Heart right ventricle (tissue), 16 donors: ENCODE data around the gene PCDHGB6. TPM values are rescaled to one million over a fixed set of nuclear protein-coding genes. Genes with fewer than 3 reads are reported as not detected.
"Not testable (repeated sequence)": the region's sequence is repeated elsewhere in the genome, so short reads cannot be mapped to it uniquely, and the experiment has no call there.

Source experiments
- ATAC-seq, 8 donors: fragments of 200-7000 bp; cut with Tn5 transposase; one replicate each; pipeline ENCODE4 v1.9.1; 2020; ENCODE audit warnings: mild to moderate bottlenecking in 8 of 8, moderate library complexity in 8 of 8, moderate number of reproducible peaks in 1 of 8
- DNase-seq, 2 donors: peaks; one replicate each; pipeline ENCODE4 v3.0.0-alpha.2; 2020
- H3K27ac ChIP-seq, 10 donors: fragments of 200-600 bp; sonication (generic) in 2 of 10; one replicate each; pipeline versions ENCODE4 v1.5.0 to v1.8.0; 2020 to 2022; ENCODE audit warnings: mild to moderate bottlenecking in 3 of 10
- H3K27me3 ChIP-seq, 7 donors: fragments of 200-600 bp; one replicate each; pipeline ENCODE4 v1.8.0; 2021 to 2022; ENCODE audit warnings: mild to moderate bottlenecking in 2 of 7
- H3K36me3 ChIP-seq, 9 donors: fragments of 200-600 bp; sonication (generic) in 1 of 9; one replicate each; pipeline versions ENCODE4 v1.5.0 to v1.8.0; 2020 to 2022; ENCODE audit warnings: mild to moderate bottlenecking in 2 of 9
- H3K4me1 ChIP-seq, 9 donors: fragments of 200-600 bp; sonication (generic) in 1 of 9; one replicate each; pipeline versions ENCODE4 v1.5.0 to v1.8.0; 2020 to 2022; ENCODE audit warnings: mild to moderate bottlenecking in 4 of 9
- H3K4me3 ChIP-seq, 10 donors: fragments of 200-600 bp; sonication (generic) in 2 of 10; one replicate each; pipeline versions ENCODE4 v1.5.0 to v1.8.0; 2020 to 2022; ENCODE audit warnings: mild to moderate bottlenecking in 7 of 10, moderate library complexity in 2 of 10
- H3K9me3 ChIP-seq, 11 donors: fragments of 200-600 bp in 10 of 11; sonication (generic) in 2 of 11; one replicate each; pipeline versions ENCODE4 v1.5.0 to v1.8.0; 2013 to 2022; ENCODE audit warnings: mild to moderate bottlenecking in 2 of 11, control low read depth in 1 of 11, moderate library complexity in 1 of 11
- CTCF ChIP-seq, 9 donors: fragments of 200-600 bp; sonication (generic) in 2 of 9; IDR thresholded peaks; one replicate each; pipeline versions ENCODE4 v1.5.0 to v1.8.0; 2021 to 2022; ENCODE audit warnings: antibody characterized with exemption in 9 of 9, mild to moderate bottlenecking in 5 of 9, moderate library complexity in 1 of 9
- WGBS, 2 donors: extraction: QIAGEN DNeasy Blood & Tissue Kit; methylation state at CpG; one replicate each; pipeline ENCODE4 v1.1.7; 2013; ENCODE audit warnings: inconsistent platforms in 1 of 2; 5-methylcytosine and 5-hydroxymethylcytosine counted together
- intact Hi-C, 10 donors: fragments of 100-400 bp; cut with DNase I; formaldehyde crosslinking; loops; one replicate each; pipeline versions ENCODE4 v1.11.1 to v1.14.2; 2022
- polyA plus RNA-seq, 2 donors: library from polyadenylated mRNA; stranded (reverse); fragments of 200-250 nt; gene quantifications; one replicate each; pipeline ENCODE4 v1.2.3, GENCODE V29; 2013
- total RNA-seq, 10 donors: library from RNA; stranded (reverse); fragmentation: NEBNext Ultra II Directional in 3 of 10; extraction: Animal tissue kit (Norgen Biotek cat#: 25700) in 3 of 10; gene quantifications; one replicate each; pipeline versions ENCODE4 v1.2.1 to v1.2.4, GENCODE V29; 2021 to 2023
- donor health status: Arrhythmogenic right ventricular cardiomyopathy.
- donor health status: ischemic (EF 13 %, LVEDD 7.1; RV severe dilation, severe dysfunction).
- donor health status: healthy with polysubstance abuse.
- donor health status: DM: no; HTN: yes; CAD: no.
- donor health status: DM: no; HTN: no; CAD: no.
- donor health status: ischemic (EF 25% LVEDD 6.9; RV normal size, moderate dysfunction).
- donor health status: ischemic (EF 25% LVEDD 5.7; RV mildly dilated, moderate dysfunction).
- donor health status: healthy.
- donor health status: DM: yes; HTN: yes; CAD: no.
- donor health status: Ischemic cardiomyopathy.
- donor health status: ischemic (EF 35%, LVEDD 5.7; RV mildly dilated, moderate dysfunction).
- donor health status: nonischemic (EF 11% LVEDD 7.7; RV severe dilation, severe dysfunction).
- donor health status: DM: yes; HTN: yes; CAD: no.
- donor health status: PGD.
- donor health status: ischemic (EF 29% LVEDD 5.4; RV normal size, mild dysfunction).
- donor health status: nonischemic (EF 23%, LVEDD 6.1; RV moderate dilation, normal function).

PCDHGB6 gene
- total and polyA plus RNA-seq, 12 donors: 1.1 to 10.2 (median 6.4) TPM

DNA sequence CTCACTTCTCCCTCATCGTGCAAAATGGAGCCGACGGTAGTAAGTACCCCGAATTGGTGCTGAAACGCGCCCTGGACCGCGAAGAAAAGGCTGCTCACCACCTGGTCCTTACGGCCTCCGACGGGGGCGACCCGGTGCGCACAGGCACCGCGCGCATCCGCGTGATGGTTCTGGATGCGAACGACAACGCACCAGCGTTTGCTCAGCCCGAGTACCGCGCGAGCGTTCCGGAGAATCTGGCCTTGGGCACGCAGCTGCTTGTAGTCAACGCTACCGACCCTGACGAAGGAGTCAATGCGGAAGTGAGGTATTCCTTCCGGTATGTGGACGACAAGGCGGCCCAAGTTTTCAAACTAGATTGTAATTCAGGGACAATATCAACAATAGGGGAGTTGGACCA is 23.5 kb downstream of the PCDHGB6 start:
- whole genome bisulfite sequencing, 2 donors: 21 to 28% methylated on average over 37 of the region's 37 CpGs
- peak overlapping the region in 9 of 10 donors; percentile 24 to 52 (median 40) for H3K4me3 ChIP-seq

GRCh38 chr5:141432308-141432707 is 24.5 kb downstream of the PCDHGB6 start:
- Histone ChIP-seq H3K9me3 (peaks cover 0 to 100% (median 70%) of the 10 kb centered on the region in 11 donors), H3K27me3 (peaks cover 0 to 61% (median 0%) of the 10 kb centered on the region in 7 donors), H3K4me1 (peaks cover 0 to 22% (median 0%) of the 10 kb centered on the region in 9 donors), H3K36me3 (peaks cover 0 to 45% (median 0%) of the 10 kb centered on the region in 9 donors)
- intact Hi-C loops: loop anchor here in 4 of 10 donors (5.0 kb wide), 2 partner anchors 90 to 95 kb away; no protein-coding TSS in a partner anchor
- not testable (repeated sequence) for ATAC-seq, DNase-seq, H3K4me3 ChIP-seq, H3K27ac ChIP-seq
- 40 to 42% methylated on average over 38 of the region's 38 CpGs for WGBS, 2 donors

More for the DNA sequence above, 23.5 kb downstream of the PCDHGB6 start:
- no peak for TF ChIP-seq CTCF (IDR thresholded peaks at IDR 0.05)
- Histone ChIP-seq H3K4me1 (peaks cover 0 to 22% (median 0%) of the 10 kb centered on the region in 9 donors), H3K27me3 (peaks cover 0 to 71% (median 0%) of the 10 kb centered on the region in 7 donors), H3K9me3 (peaks cover 0 to 100% (median 79%) of the 10 kb centered on the region in 11 donors), H3K27ac (peak overlapping the region in 2 of 10 donors; percentile 5 to 52), H3K36me3 (peaks cover 0 to 45% (median 0%) of the 10 kb centered on the region in 9 donors)
- intact Hi-C loops: loop anchor here in 6 of 10 donors (2.0 to 5.0 kb wide), 4 partner anchors 91 to 130 kb away; no protein-coding TSS in a partner anchor
- no peak for DNase-seq
- peak in 6 of 8 donors; percentile 11 to 58 (median 36) for ATAC-seq

DNA sequence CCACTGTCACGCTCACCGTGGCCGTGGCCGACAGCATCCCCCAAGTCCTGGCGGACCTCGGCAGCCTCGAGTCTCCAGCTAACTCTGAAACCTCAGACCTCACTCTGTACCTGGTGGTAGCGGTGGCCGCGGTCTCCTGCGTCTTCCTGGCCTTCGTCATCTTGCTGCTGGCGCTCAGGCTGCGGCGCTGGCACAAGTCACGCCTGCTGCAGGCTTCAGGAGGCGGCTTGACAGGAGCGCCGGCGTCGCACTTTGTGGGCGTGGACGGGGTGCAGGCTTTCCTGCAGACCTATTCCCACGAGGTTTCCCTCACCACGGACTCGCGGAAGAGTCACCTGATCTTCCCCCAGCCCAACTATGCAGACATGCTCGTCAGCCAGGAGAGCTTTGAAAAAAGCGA is 24.9 kb downstream of the PCDHGB6 start:
- peaks cover 0 to 45% (median 0%) of the 10 kb centered on the region in 9 donors for H3K36me3 ChIP-seq
- intact Hi-C loops: loop anchor here in 4 of 10 donors (5.0 kb wide), 2 partner anchors 90 to 95 kb away; no protein-coding TSS in a partner anchor
- not testable (repeated sequence) for H3K4me3 ChIP-seq, DNase-seq, ATAC-seq, H3K27ac ChIP-seq
- H3K4me1 ChIP-seq: peaks cover 0 to 22% (median 0%) of the 10 kb centered on the region in 9 donors
- WGBS, 2 donors: 46% methylated on average over 28 to 29 of the region's 29 CpGs
- H3K27me3 ChIP-seq: peaks cover 0 to 57% (median 0%) of the 10 kb centered on the region in 7 donors
- H3K9me3 ChIP-seq: peaks cover 0 to 100% (median 70%) of the 10 kb centered on the region in 11 donors

- peaks cover 0 to 43% (median 0%) of the 10 kb centered on the region in 9 donors for H3K36me3 ChIP-seq
- TF ChIP-seq CTCF (IDR thresholded peaks at IDR 0.05): no peak
- peaks cover 0 to 22% (median 0%) of the 10 kb centered on the region in 9 donors for H3K4me1 ChIP-seq
- peaks cover 0 to 98% (median 59%) of the 10 kb centered on the region in 11 donors for H3K9me3 ChIP-seq
- no peak overlapping the region for H3K27ac ChIP-seq
- ATAC-seq: no peak
- H3K4me3 ChIP-seq: no peak overlapping the region
- intact Hi-C loops: loop anchor here in 4 of 10 donors (5.0 kb wide), 2 partner anchors 88 to 93 kb away; no protein-coding TSS in a partner anchor
- no peak for DNase-seq
- peaks cover 0 to 44% (median 0%) of the 10 kb centered on the region in 7 donors for H3K27me3 ChIP-seq
- 83 to 84% methylated on average over 2 of the region's 2 CpGs for WGBS, 2 donors
Measured at GRCh38 chr5:141434006-141434405, 26.2 kb downstream of the PCDHGB6 start.

DNA sequence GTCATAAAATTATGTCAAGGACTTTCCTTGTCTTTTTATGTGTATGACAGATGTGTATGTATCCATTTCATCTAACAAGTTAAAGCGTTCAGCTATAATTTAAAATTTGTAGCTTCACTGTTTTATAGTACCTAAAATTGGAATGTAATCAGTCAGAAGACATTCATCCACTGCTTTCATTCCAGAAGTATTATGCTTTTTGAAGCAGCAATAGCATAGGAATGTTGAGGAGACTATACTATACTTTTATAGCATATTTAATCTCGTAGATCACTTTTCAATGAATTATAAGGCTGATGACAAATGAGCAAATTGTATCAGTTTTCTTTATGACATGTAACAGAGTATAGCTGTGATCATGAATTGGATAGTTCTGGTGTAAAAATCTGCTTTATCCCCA is 29.4 kb downstream of the PCDHGB6 start:
- H3K4me1 ChIP-seq: peaks cover 0 to 6% (median 0%) of the 10 kb centered on the region in 9 donors
- peaks cover 0 to 13% (median 0%) of the 10 kb centered on the region in 7 donors for H3K27me3 ChIP-seq
- no peak for TF ChIP-seq CTCF (IDR thresholded peaks at IDR 0.05)
- DNase-seq: no peak
- H3K4me3 ChIP-seq: no peak overlapping the region
- no peak overlapping the region for H3K27ac ChIP-seq
- peaks cover 0 to 98% (median 53%) of the 10 kb centered on the region in 11 donors for H3K9me3 ChIP-seq
- ATAC-seq: no peak
- intact Hi-C loops: no loop called here
- peaks cover 0 to 38% (median 0%) of the 10 kb centered on the region in 9 donors for H3K36me3 ChIP-seq
- 90 to 96% methylated on average over 2 of the region's 2 CpGs for WGBS, 2 donors
